GM23248 (cell line): Measurements from ENCODE around the gene SPTSSA.
"Not testable (repeated sequence)": the region's sequence is repeated elsewhere in the genome, so short reads cannot be mapped to it uniquely, and the experiment has no call there.

ENCODE experiments used
- EZH2 ChIP-seq: fragments of 200-600 bp; sonication (generic); IDR thresholded peaks from 2 replicates; pipeline ENCODE4 v1.6.1; 2018; ENCODE audit warnings: antibody characterized with exemption, mild to moderate bottlenecking; ENCODE audit not compliant: insufficient read depth, poor library complexity, severe bottlenecking
- EZH2phosphoT487 ChIP-seq: fragments of 200-600 bp; sonication (generic); IDR thresholded peaks from 2 replicates; pipeline ENCODE4 v1.6.1; 2018; ENCODE audit warnings: antibody characterized with exemption, moderate library complexity, mild to moderate bottlenecking, low read depth; ENCODE audit not compliant: insufficient read depth

DNA sequence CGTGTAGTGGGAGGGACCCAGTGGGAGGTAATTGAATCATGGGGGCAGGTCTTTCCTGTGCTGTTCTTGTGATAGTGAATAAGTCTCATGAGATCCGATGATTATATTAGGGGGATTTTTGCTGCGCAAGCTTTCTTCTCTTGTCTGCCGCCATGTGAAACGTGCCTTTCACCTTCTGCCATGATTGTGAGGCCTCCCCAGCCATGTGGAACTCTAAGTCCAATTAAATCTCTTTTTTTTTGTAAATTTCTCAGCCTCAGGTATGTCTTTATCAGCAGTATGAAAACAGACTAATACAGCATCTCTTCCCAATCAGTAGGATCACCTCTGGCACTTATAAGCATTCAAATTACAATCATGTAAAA lies 34.0 kb downstream of the SPTSSA start:
- TF ChIP-seq EZH2, EZH2phosphoT487: not testable (repeated sequence)
